Cardiac fibroblast (primary cell): ENCODE measurements around the gene TXK.

ENCODE experiments used
- DNase-seq, 2 donors: peaks; one replicate each; pipeline versions ENCODE4 v3.0.0 to v3.0.0-alpha.2; 2010; ENCODE audit warnings: low read depth in 2 of 2
- H3K4me3 ChIP-seq, 2 donors: replicated peaks in 1 of 2; 1 replicate in 1 of 2; 2 replicates in 1 of 2; pipeline ENCODE4 v1.5.1; 2011; ENCODE audit warnings: low read depth in 2 of 2, low read length in 2 of 2, mild to moderate bottlenecking in 2 of 2, moderate library complexity in 1 of 2
- CTCF ChIP-seq: IDR thresholded peaks from one replicate; pipeline ENCODE4 v1.5.1; 2011; ENCODE audit warnings: low read depth, mild to moderate bottlenecking, low read length, inconsistent platforms

Gene TXK

DNA sequence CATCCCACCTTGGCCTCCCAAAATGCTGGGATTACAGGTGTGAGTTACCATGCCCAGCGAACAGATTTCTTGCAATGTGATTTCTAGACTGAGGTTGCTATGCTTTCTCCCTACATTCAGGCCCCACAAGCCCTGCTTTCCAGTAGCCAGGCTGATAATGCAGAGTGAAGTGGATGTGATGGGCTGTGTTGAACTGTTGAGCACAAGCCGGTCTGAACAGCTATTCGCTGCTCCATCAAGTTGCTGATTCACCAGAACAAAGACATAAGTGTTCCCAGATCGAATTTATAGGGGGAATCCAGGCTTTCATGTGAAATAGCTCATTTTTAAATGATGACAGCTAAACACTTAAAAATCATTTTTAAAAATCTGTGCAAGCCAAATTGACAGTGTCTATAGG lies 109.5 kb downstream of the TXK start:
- DNase-seq, result no peak
- H3K4me3 ChIP-seq, result no peak overlapping the region
- TF ChIP-seq CTCF, result no peak

DNA sequence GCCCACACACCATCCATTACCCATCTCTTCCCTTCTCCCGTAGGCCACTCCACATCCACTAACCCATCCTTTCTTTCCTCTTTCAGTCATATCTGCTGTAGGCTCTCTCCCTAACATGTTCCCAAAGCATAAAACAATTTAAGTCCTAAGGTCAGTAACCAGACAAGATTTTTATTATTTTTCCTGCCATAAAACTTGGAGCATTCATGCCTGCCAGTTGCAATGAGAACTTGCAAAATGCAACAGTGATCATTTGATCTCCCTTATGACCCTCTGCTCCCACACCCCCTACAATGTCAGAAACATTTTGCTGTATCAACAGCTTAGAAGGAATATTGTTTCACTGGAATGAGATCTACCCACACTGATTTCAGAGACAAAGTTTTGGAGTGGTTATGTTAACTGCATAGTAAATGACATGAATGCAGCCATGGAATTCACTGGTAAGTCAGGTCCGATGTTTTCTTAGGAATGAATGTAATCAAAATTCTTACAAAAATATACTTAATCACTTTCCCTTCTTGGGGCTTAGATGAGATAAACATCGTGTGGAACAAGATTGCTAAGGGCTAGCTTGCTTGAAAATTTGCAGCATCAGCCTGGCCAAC lies 111.8 kb downstream of the TXK start:
- H3K4me3 ChIP-seq, result no peak overlapping the region
- no peak for DNase-seq
- no peak for TF ChIP-seq CTCF

- TF ChIP-seq CTCF, result no peak
- no peak overlapping the region for H3K4me3 ChIP-seq
- no peak for DNase-seq
These were observed 113.0 kb downstream of the TXK start for GRCh38 chr4:48021100-48021499.

- DNase-seq, result no peak
- H3K4me3 ChIP-seq, result no peak overlapping the region
- TF ChIP-seq CTCF, result no peak
These were observed 115.9 kb downstream of the TXK start for GRCh38 chr4:48018112-48018511.

GRCh38 chr4:48017108-48017571 lies 116.9 kb downstream of the TXK start:
- peak overlapping the region; percentile 64 to 72 for H3K4me3 ChIP-seq
- no peak for TF ChIP-seq CTCF
- DNase-seq, result peak; percentile 64 to 73
